DND-41 (cell line): ENCODE measurements around the gene C2CD2.

Experiments used
- EZH2 ChIP-seq: IDR thresholded peaks from 3 replicates; pipeline ENCODE4 v1.6.1; 2012; ENCODE audit warnings: borderline replicate concordance, low read depth, mild to moderate bottlenecking, moderate library complexity, low read length, inconsistent platforms; ENCODE audit not compliant: severe bottlenecking
- TF ChIP-seq, protein P1 (sequence below): IDR thresholded peaks from 2 replicates; pipeline ENCODE4 v1.5.1; 2012; ENCODE audit warnings: borderline replicate concordance, low read length, moderate library complexity, mild to moderate bottlenecking; ENCODE audit not compliant: poor library complexity, severe bottlenecking; ENCODE audit errors: extremely low read depth

DNA sequence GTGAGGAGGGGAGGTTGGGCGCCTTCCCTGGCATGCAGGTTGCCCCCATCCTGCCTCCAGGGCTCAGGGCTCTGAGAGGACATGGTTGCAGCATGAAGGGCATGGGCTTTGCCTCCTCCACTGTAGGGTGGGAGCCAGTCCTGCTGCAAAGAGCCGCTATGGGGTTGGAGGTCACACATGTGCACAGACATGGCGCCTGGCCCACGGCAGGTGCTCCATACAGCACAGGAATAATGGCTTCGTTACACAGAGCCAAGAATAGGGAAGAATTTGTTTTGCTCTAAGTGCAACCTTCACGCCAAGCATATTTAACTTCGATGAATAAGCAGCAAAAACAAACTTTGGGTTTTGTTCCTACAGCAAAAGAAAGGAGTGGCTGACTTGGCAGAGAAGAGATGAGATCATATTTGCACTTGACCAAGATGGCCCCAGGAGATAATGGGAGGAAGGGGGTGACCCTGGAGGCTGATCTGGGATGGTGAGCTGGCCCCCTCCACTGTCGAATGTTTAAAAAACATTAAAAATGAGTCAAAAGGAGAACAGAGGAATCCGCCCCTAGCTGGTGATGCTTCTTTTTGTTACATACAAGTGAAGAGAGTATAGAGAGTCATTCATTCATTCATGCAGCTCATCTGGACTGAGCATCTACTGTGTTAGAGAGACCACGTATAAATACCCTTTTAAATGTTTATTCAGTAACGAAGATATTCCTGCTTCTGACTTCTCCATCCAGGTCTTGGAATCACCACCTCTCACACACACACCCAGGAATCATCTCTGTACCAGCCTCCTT is 12.4 kb upstream of the C2CD2 start:
- TF ChIP-seq, protein P1, sequence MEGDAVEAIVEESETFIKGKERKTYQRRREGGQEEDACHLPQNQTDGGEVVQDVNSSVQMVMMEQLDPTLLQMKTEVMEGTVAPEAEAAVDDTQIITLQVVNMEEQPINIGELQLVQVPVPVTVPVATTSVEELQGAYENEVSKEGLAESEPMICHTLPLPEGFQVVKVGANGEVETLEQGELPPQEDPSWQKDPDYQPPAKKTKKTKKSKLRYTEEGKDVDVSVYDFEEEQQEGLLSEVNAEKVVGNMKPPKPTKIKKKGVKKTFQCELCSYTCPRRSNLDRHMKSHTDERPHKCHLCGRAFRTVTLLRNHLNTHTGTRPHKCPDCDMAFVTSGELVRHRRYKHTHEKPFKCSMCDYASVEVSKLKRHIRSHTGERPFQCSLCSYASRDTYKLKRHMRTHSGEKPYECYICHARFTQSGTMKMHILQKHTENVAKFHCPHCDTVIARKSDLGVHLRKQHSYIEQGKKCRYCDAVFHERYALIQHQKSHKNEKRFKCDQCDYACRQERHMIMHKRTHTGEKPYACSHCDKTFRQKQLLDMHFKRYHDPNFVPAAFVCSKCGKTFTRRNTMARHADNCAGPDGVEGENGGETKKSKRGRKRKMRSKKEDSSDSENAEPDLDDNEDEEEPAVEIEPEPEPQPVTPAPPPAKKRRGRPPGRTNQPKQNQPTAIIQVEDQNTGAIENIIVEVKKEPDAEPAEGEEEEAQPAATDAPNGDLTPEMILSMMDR: no peak
- no peak for TF ChIP-seq EZH2
